T-helper 17 cell (primary cell): ENCODE results near the gene NUDT3. TPM values are rescaled to one million over a fixed set of nuclear protein-coding genes. Genes with fewer than 3 reads are reported as not detected.

Experiments
- ATAC-seq: fragments of 150-1000 bp; cut with Tn5 transposase; 2 replicates; pipeline ENCODE4 v1.10.0; 2021; ENCODE audit warnings: mild to moderate bottlenecking, moderate library complexity
- DNase-seq, 3 donors: peaks; one replicate each; pipeline versions ENCODE4 v3.0.0 to v3.0.0-alpha.2; 2020 to 2021
- H3K9me3 ChIP-seq: one replicate; pipeline ENCODE4 v1.7.0; 2013; ENCODE audit warnings: low read length, mild to moderate bottlenecking; ENCODE audit not compliant: control insufficient read depth, poor library complexity, severe bottlenecking
- H3K27ac Mint-ChIP-seq: one replicate; pipeline ENCODE4 v1.8.0; 2022; ENCODE audit warnings: mild to moderate bottlenecking, moderate library complexity, mixed read lengths
- H3K27me3 Mint-ChIP-seq: one replicate; pipeline ENCODE4 v1.8.0; 2022; ENCODE audit warnings: mixed read lengths
- H3K36me3 Mint-ChIP-seq: one replicate; pipeline ENCODE4 v1.8.0; 2022; ENCODE audit warnings: low read depth, mixed read lengths
- H3K4me1 Mint-ChIP-seq: one replicate; pipeline ENCODE4 v1.8.0; 2022; ENCODE audit warnings: mild to moderate bottlenecking, mixed read lengths
- H3K4me3 Mint-ChIP-seq: one replicate; pipeline ENCODE4 v1.8.0; 2022; ENCODE audit warnings: mild to moderate bottlenecking, moderate library complexity, mixed read lengths
- total RNA-seq, 4 donors: library from RNA in 2 of 4; stranded (reverse) in 2 of 4; gene quantifications; one replicate each; pipeline ENCODE4 v1.2.3 and lab custom pipeline; 2022 to 2026

NUDT3 gene
- total RNA-seq, 2 donors from 2014 or later = 21.1 to 23.2 TPM

DNA sequence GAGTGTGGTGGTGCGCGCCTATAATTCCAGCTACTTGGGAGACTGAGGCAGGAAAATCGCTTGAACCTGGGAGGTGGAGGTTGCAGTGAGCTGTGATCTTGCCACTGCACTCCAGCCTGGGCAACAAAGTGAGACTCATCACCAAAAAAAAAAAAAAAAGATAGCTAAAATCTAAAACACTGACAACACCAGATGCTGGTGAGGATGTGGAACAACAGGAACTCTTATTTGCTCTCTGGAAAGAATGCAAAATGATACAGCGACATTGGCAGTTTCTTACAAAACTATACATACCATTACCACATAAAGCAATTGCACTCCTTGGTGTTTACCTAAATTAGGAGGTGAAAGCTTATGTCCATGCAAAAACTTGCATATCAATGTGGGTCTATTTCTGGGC lies 80.2 kb downstream of the NUDT3 start:
- Mint-ChIP-seq H3K27ac (no peak overlapping the region), H3K27me3 (no peaks in the 10 kb centered on the region), H3K4me3 (no peak overlapping the region), H3K4me1 (peaks cover 32% of the 10 kb centered on the region), H3K36me3 (no peaks in the 10 kb centered on the region)
- ATAC-seq = no peak
- no peak for DNase-seq
- H3K9me3 ChIP-seq = no peaks in the 10 kb centered on the region

GRCh38 chr6:34310817-34311216 lies 81.7 kb downstream of the NUDT3 start:
- ATAC-seq = no peak
- DNase-seq = no peak
- no peaks in the 10 kb centered on the region for H3K27me3 Mint-ChIP-seq
- no peak overlapping the region for H3K27ac Mint-ChIP-seq
- no peak overlapping the region for H3K4me3 Mint-ChIP-seq
- no peaks in the 10 kb centered on the region for H3K36me3 Mint-ChIP-seq
- peaks cover 20% of the 10 kb centered on the region for H3K4me1 Mint-ChIP-seq
- no peaks in the 10 kb centered on the region for H3K9me3 ChIP-seq

- no peaks in the 10 kb centered on the region for H3K36me3 Mint-ChIP-seq
- no peaks in the 10 kb centered on the region for H3K27me3 Mint-ChIP-seq
- H3K4me1 Mint-ChIP-seq = peaks cover 15% of the 10 kb centered on the region
- no peak for ATAC-seq
- H3K27ac Mint-ChIP-seq = no peak overlapping the region
- H3K4me3 Mint-ChIP-seq = no peak overlapping the region
- DNase-seq = no peak
- H3K9me3 ChIP-seq = no peaks in the 10 kb centered on the region
Observed at GRCh38 chr6:34308483-34308882, 84.0 kb downstream of the NUDT3 start.

GRCh38 chr6:34305982-34306708 lies 86.3 kb downstream of the NUDT3 start:
- H3K36me3 Mint-ChIP-seq = no peaks in the 10 kb centered on the region
- ATAC-seq (no peak), DNase-seq (no peak)
- H3K4me1 Mint-ChIP-seq = peaks cover 13% of the 10 kb centered on the region
- H3K9me3 ChIP-seq = no peaks in the 10 kb centered on the region
- no peak overlapping the region for H3K4me3 Mint-ChIP-seq
- H3K27me3 Mint-ChIP-seq = no peaks in the 10 kb centered on the region
- peak overlapping the region; percentile 34 for H3K27ac Mint-ChIP-seq

GRCh38 chr6:34305497-34305896 lies 87.0 kb downstream of the NUDT3 start:
- Mint-ChIP-seq H3K4me3 (no peak overlapping the region), H3K27me3 (no peaks in the 10 kb centered on the region), H3K27ac (peak overlapping the region; percentile 34), H3K36me3 (no peaks in the 10 kb centered on the region), H3K4me1 (peaks cover 13% of the 10 kb centered on the region)
- DNase-seq (no peak), ATAC-seq (no peak)
- H3K9me3 ChIP-seq = no peaks in the 10 kb centered on the region

GRCh38 chr6:34304164-34304563 lies 88.3 kb downstream of the NUDT3 start:
- ATAC-seq (no peak), DNase-seq (no peak)
- Mint-ChIP-seq H3K27ac (no peak overlapping the region), H3K4me3 (no peak overlapping the region), H3K36me3 (no peaks in the 10 kb centered on the region), H3K4me1 (peaks cover 13% of the 10 kb centered on the region), H3K27me3 (no peaks in the 10 kb centered on the region)
- no peaks in the 10 kb centered on the region for H3K9me3 ChIP-seq

DNA sequence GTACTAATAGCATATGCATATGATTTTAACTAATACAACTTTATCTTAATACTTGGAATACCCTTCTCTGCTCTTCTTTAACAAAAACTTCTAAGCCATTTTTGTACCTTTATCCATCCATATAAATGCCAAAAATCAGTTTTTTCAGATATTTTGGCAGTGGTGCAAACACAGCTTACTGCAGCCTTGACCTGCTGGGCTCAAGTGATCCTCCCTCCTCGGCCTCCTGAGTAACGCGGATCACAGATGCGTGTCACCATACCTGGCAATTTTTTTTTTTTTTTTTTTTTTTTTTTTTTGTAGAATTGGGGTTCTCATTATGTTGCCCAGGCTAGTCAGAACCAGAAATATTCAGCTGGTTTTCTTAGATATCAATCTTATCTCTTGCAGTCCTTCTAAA lies 89.5 kb downstream of the NUDT3 start:
- no peaks in the 10 kb centered on the region for H3K9me3 ChIP-seq
- no peak overlapping the region for H3K27ac Mint-ChIP-seq
- no peak for ATAC-seq
- no peaks in the 10 kb centered on the region for H3K36me3 Mint-ChIP-seq
- no peaks in the 10 kb centered on the region for H3K27me3 Mint-ChIP-seq
- DNase-seq = no peak
- H3K4me3 Mint-ChIP-seq = no peak overlapping the region
- H3K4me1 Mint-ChIP-seq = peaks cover 9% of the 10 kb centered on the region

DNA sequence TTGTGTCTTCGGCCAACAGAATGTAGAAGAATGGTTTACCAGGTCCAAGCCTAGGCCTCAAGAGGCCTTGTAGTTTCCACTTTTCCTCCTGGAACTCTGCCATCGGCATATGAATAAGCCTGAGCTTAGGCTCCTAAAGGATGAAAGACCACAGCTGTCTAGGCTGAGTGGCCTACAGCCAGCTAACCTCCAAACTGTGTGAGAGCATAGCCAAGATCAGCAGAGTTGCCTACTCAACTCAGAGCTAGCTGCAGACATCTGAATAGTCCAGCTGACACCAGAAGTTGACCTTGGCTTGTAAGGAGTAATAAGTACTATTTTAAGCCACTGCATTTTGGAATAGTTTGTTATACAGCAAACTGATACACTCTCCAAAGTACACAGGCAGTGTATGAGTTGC lies 91.1 kb downstream of the NUDT3 start:
- H3K36me3 Mint-ChIP-seq = no peaks in the 10 kb centered on the region
- DNase-seq = no peak
- no peak for ATAC-seq
- peaks cover 11% of the 10 kb centered on the region for H3K4me1 Mint-ChIP-seq
- H3K27me3 Mint-ChIP-seq = no peaks in the 10 kb centered on the region
- H3K9me3 ChIP-seq = no peaks in the 10 kb centered on the region
- H3K4me3 Mint-ChIP-seq = no peak overlapping the region
- H3K27ac Mint-ChIP-seq = no peak overlapping the region

- no peak for DNase-seq
- ATAC-seq = no peak
- no peaks in the 10 kb centered on the region for H3K9me3 ChIP-seq
- peaks cover 8% of the 10 kb centered on the region for H3K4me1 Mint-ChIP-seq
- H3K27me3 Mint-ChIP-seq = no peaks in the 10 kb centered on the region
- no peaks in the 10 kb centered on the region for H3K36me3 Mint-ChIP-seq
- H3K27ac Mint-ChIP-seq = no peak overlapping the region
- H3K4me3 Mint-ChIP-seq = no peak overlapping the region
Observed at GRCh38 chr6:34300332-34300751, 92.1 kb downstream of the NUDT3 start.

DNA sequence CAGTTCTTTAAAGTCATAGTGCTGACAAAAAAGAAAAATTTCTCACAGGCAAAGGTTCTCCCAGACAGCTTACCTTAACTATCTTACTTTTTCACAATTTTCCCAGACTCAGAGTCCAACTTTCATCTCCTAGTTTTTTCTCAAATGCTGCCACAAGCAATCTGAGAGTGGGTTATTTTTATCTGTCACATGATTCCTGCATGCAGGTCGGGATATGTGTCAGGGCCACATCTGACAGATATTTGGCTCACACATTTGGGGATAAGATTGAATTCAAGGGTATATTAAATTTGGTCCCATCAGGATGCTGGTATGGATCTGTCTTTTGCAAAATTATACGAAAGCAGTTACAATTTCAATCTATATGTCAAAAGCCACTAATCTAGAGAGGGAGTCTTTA lies 93.5 kb downstream of the NUDT3 start:
- DNase-seq (no peak), ATAC-seq (no peak)
- Mint-ChIP-seq H3K27me3 (no peaks in the 10 kb centered on the region), H3K36me3 (peaks cover 4% of the 10 kb centered on the region), H3K4me3 (no peak overlapping the region), H3K4me1 (peaks cover 8% of the 10 kb centered on the region), H3K27ac (no peak overlapping the region)
- no peaks in the 10 kb centered on the region for H3K9me3 ChIP-seq

DNA sequence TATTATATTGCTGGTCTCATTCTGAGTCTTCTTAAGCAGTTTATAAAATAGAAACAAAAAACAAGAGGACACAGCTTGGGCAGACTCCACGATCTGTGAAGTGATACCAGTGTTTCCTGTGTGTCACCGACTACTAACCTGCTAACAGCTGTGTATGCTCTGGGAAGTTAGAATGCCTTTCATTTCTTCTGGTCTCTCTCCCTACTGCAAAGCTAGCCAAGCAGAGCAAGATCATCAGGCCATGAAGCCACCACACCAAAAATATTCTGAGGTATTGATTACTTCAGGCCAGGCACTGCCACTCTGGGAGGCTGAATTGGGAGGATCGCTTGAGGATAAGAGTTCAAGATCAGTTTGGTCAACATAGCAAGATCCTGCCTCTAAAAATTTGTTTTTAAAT lies 96.7 kb downstream of the NUDT3 start:
- DNase-seq (no peak), ATAC-seq (peak; percentile 50)
- H3K4me1 Mint-ChIP-seq = peaks cover 5% of the 10 kb centered on the region
- H3K27me3 Mint-ChIP-seq = no peaks in the 10 kb centered on the region
- no peak overlapping the region for H3K27ac Mint-ChIP-seq
- no peak overlapping the region for H3K4me3 Mint-ChIP-seq
- H3K36me3 Mint-ChIP-seq = peaks cover 8% of the 10 kb centered on the region
- H3K9me3 ChIP-seq = no peaks in the 10 kb centered on the region

DNA sequence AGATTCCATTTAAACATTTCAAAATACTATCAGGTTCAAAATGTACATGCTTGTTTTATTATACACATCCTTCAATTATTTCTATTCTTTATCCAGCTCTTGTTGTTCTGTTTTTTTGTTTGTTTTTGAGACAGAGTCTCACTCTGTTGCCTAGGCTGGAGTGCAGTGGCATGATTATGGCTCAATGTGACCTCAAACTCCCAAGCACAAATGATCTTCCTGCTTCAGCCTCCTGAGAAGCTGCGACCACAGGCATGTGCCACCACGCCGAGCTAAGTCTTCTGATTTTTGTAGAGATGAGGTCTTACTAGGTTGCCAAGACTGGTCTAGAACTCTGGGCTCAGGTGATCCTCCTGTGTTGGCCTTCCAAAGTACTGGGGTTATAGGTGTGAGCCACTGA lies 99.5 kb downstream of the NUDT3 start:
- H3K4me3 Mint-ChIP-seq = no peak overlapping the region
- peaks cover 9% of the 10 kb centered on the region for H3K4me1 Mint-ChIP-seq
- H3K9me3 ChIP-seq = no peaks in the 10 kb centered on the region
- no peak overlapping the region for H3K27ac Mint-ChIP-seq
- DNase-seq (no peak), ATAC-seq (no peak)
- no peaks in the 10 kb centered on the region for H3K27me3 Mint-ChIP-seq
- peaks cover 8% of the 10 kb centered on the region for H3K36me3 Mint-ChIP-seq

GRCh38 chr6:34289137-34289536 lies 103.3 kb downstream of the NUDT3 start:
- Mint-ChIP-seq H3K27ac (no peak overlapping the region), H3K36me3 (peaks cover 3% of the 10 kb centered on the region), H3K4me3 (no peak overlapping the region), H3K27me3 (no peaks in the 10 kb centered on the region), H3K4me1 (peaks cover 4% of the 10 kb centered on the region)
- no peaks in the 10 kb centered on the region for H3K9me3 ChIP-seq
- ATAC-seq (no peak), DNase-seq (no peak)

DNA sequence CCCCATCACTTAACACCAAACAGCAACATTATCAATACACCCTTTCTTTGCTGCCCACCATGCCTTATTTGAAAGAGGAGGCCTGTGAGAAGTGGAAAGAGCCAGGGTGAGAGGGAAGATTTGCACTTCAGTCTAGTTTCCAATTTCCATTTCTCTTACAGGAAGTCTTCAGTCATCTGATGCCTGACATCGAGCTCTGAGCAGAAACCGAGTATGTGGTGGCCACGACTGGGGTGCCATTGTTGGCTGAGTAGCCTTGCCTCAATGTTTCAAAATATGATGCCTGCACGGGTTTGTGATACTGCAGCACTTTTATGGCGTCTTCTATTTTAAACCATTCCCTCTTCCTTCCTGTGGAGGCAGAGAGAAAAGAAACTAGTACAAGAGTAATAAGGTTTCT lies 103.9 kb downstream of the NUDT3 start:
- peaks cover 3% of the 10 kb centered on the region for H3K36me3 Mint-ChIP-seq
- peaks cover 4% of the 10 kb centered on the region for H3K4me1 Mint-ChIP-seq
- no peaks in the 10 kb centered on the region for H3K27me3 Mint-ChIP-seq
- DNase-seq (no peak), ATAC-seq (no peak)
- H3K9me3 ChIP-seq = no peaks in the 10 kb centered on the region
- no peak overlapping the region for H3K27ac Mint-ChIP-seq
- no peak overlapping the region for H3K4me3 Mint-ChIP-seq
